HEK293 (cell line): ENCODE data around the gene SAMD1.

ENCODE experiments used
- CTCF ChIA-PET: fragments of 350-600 bp; formaldehyde crosslinking; extraction: SDS; loops from one replicate; lab custom pipeline; 2021; ENCODE audit warnings: antibody characterized with exemption; lab: Yijun Ruan, JAX
- POLR2A ChIA-PET: fragments of 300-600 bp; formaldehyde crosslinking; extraction: SDS; loops from one replicate; lab custom pipeline; 2020; ENCODE audit warnings: antibody characterized with exemption, inconsistent platforms; lab: Yijun Ruan, JAX
- H3K27ac ChIP-seq: fragments of 200-500 bp; sonication (Bioruptor generic); 2 replicates; pipeline ENCODE4 v1.5.1; 2014; ENCODE audit warnings: low read depth, low read length, control low read depth, inconsistent platforms; ENCODE audit errors: extremely low read depth
- H3K36me3 ChIP-seq, 2 experiments: fragments of 200-500 bp in 1 of 2; sonication (Bioruptor generic) in 1 of 2; 1 replicate in 1 of 2; 2 replicates in 1 of 2; pipeline ENCODE4 v1.5.1; 2014 to 2017; ENCODE audit warnings: inconsistent platforms in 2 of 2, low read length in 2 of 2; ENCODE audit not compliant: control insufficient read depth in 2 of 2, insufficient read depth in 1 of 2
- H3K4me1 ChIP-seq: fragments of 200-500 bp; sonication (Bioruptor generic); 2 replicates; pipeline ENCODE4 v1.5.1; 2014; ENCODE audit warnings: mild to moderate bottlenecking, low read length, inconsistent platforms; ENCODE audit not compliant: control insufficient read depth, insufficient read depth
- H3K4me3 ChIP-seq: 2 replicates; pipeline ENCODE4 v1.5.1; 2011; ENCODE audit warnings: low read depth, mild to moderate bottlenecking, control low read depth, low read length, moderate library complexity
- H3K9me3 ChIP-seq: fragments of 200-500 bp; sonication (Bioruptor generic); 2 replicates; pipeline ENCODE4 v1.5.1; 2014; ENCODE audit warnings: low read depth, low read length, inconsistent platforms; ENCODE audit not compliant: control insufficient read depth, insufficient read depth
- BCL11B ChIP-seq: fragments of 450-650 bp; formaldehyde crosslinking; IDR thresholded peaks from 2 replicates; pipeline ENCODE4 v1.5.1; 2016; ENCODE audit warnings: low read depth, missing biosample characterization, missing genetic modification characterization
- EGR2 ChIP-seq: fragments of 450-650 bp; formaldehyde crosslinking; IDR thresholded peaks from 2 replicates; pipeline ENCODE4 v1.5.1; 2016; ENCODE audit warnings: low read depth, missing biosample characterization, missing genetic modification characterization
- HOXA7 ChIP-seq: sonication (generic); formaldehyde crosslinking; IDR thresholded peaks from 2 replicates; pipeline ENCODE4 v1.8.1; 2022; ENCODE audit warnings: missing genetic modification reagents, borderline replicate concordance
- KLF1 ChIP-seq: fragments of 450-650 bp; formaldehyde crosslinking; IDR thresholded peaks from 2 replicates; pipeline ENCODE4 v1.5.1; 2016; ENCODE audit warnings: missing biosample characterization, missing genetic modification characterization
- SALL2 ChIP-seq: fragments of 450-650 bp; formaldehyde crosslinking; IDR thresholded peaks from 2 replicates; pipeline ENCODE4 v1.5.0; 2017; ENCODE audit warnings: missing biosample characterization, mild to moderate bottlenecking, missing genetic modification characterization, borderline replicate concordance
- SETDB1 ChIP-seq: IDR thresholded peaks from one replicate; pipeline ENCODE4 v1.6.1; 2017; ENCODE audit warnings: mild to moderate bottlenecking, low read length, moderate library complexity, mixed read lengths; ENCODE audit not compliant: insufficient read length
- SP7 ChIP-seq: fragments of 450-650 bp; formaldehyde crosslinking; IDR thresholded peaks from 2 replicates; pipeline ENCODE4 v1.5.1; 2016; ENCODE audit warnings: missing biosample characterization, missing genetic modification characterization
- ZBTB11 ChIP-seq: fragments of 450-650 bp; formaldehyde crosslinking; conservative IDR thresholded peaks from 2 replicates; pipeline ENCODE4 v1.5.1; 2016; ENCODE audit warnings: low read depth, missing biosample characterization, missing genetic modification characterization
- ZNF10 ChIP-seq: fragments of 450-650 bp; formaldehyde crosslinking; IDR thresholded peaks from 2 replicates; pipeline ENCODE4 v1.5.1; 2017; ENCODE audit warnings: missing biosample characterization, missing genetic modification characterization
- ZNF146 ChIP-seq: fragments of 450-650 bp; formaldehyde crosslinking; IDR thresholded peaks from 2 replicates; pipeline ENCODE4 v1.5.1; 2016; ENCODE audit warnings: missing biosample characterization, missing genetic modification characterization
- ZNF175 ChIP-seq: fragments of 450-650 bp; formaldehyde crosslinking; IDR thresholded peaks from 2 replicates; pipeline ENCODE4 v1.5.1; 2016; ENCODE audit warnings: missing biosample characterization, missing genetic modification characterization
- ZNF18 ChIP-seq: fragments of 450-650 bp; formaldehyde crosslinking; IDR thresholded peaks from 2 replicates; pipeline ENCODE4 v1.5.1; 2016; ENCODE audit warnings: missing biosample characterization, missing genetic modification characterization
- ZNF221 ChIP-seq: fragments of 450-650 bp; formaldehyde crosslinking; IDR thresholded peaks from 2 replicates; pipeline ENCODE4 v1.5.1; 2017; ENCODE audit warnings: missing biosample characterization, missing genetic modification characterization, borderline replicate concordance
- ZNF416 ChIP-seq: fragments of 450-650 bp; formaldehyde crosslinking; IDR thresholded peaks from 2 replicates; pipeline ENCODE4 v1.5.1; 2016; ENCODE audit warnings: missing biosample characterization, missing genetic modification characterization
- ZNF473 ChIP-seq: fragments of 450-650 bp; formaldehyde crosslinking; IDR thresholded peaks from 2 replicates; pipeline ENCODE4 v1.5.1; 2017; ENCODE audit warnings: missing biosample characterization, missing genetic modification characterization
- ZNF510 ChIP-seq: fragments of 450-650 bp; formaldehyde crosslinking; IDR thresholded peaks from 2 replicates; pipeline ENCODE4 v1.5.1; 2018; ENCODE audit warnings: mild to moderate bottlenecking, missing genetic modification characterization, missing biosample characterization; ENCODE audit not compliant: insufficient replicate concordance
- ZNF513 ChIP-seq: fragments of 450-650 bp; IDR thresholded peaks from 2 replicates; pipeline ENCODE4 v1.5.1; 2018; ENCODE audit warnings: missing biosample characterization, missing genetic modification characterization
- ZNF518A ChIP-seq: fragments of 450-650 bp; formaldehyde crosslinking; conservative IDR thresholded peaks from 2 replicates; pipeline ENCODE4 v1.5.1; 2016; ENCODE audit warnings: low read depth, missing biosample characterization, missing genetic modification characterization
- ZNF558 ChIP-seq: fragments of 450-650 bp; formaldehyde crosslinking; IDR thresholded peaks from 2 replicates; pipeline ENCODE4 v1.5.1; 2016; ENCODE audit warnings: missing biosample characterization, missing genetic modification characterization
- ZNF560 ChIP-seq: fragments of 450-650 bp; formaldehyde crosslinking; IDR thresholded peaks from 2 replicates; pipeline ENCODE4 v1.5.1; 2017; ENCODE audit warnings: missing biosample characterization, missing genetic modification characterization, borderline replicate concordance
- ZNF629 ChIP-seq: fragments of 450-650 bp; formaldehyde crosslinking; IDR thresholded peaks from 2 replicates; pipeline ENCODE4 v1.5.1; 2017; ENCODE audit warnings: missing biosample characterization, missing genetic modification characterization
- ZNF768 ChIP-seq: fragments of 450-650 bp; formaldehyde crosslinking; IDR thresholded peaks from 2 replicates; pipeline ENCODE4 v1.5.1; 2018; ENCODE audit warnings: missing biosample characterization, mild to moderate bottlenecking, missing genetic modification characterization
- ZSCAN16 ChIP-seq: fragments of 450-650 bp; formaldehyde crosslinking; IDR thresholded peaks from 2 replicates; pipeline ENCODE4 v1.5.1; 2016; ENCODE audit warnings: missing biosample characterization, missing genetic modification characterization
- ZSCAN30 ChIP-seq: fragments of 450-650 bp; IDR thresholded peaks from 2 replicates; pipeline ENCODE4 v1.5.1; 2018; ENCODE audit warnings: missing biosample characterization, mild to moderate bottlenecking, missing genetic modification characterization, moderate library complexity

Gene SAMD1

GRCh38 chr19:14127929-14128509 is 37.5 kb upstream of the SAMD1 start (continued):
- TF ChIP-seq ZBTB11 (tag by site-specific recombination): no peak
- no peak for TF ChIP-seq SETDB1
- no peak for TF ChIP-seq ZNF175 (tag by site-specific recombination)
- no peak for TF ChIP-seq ZNF416 (tag by site-specific recombination)
- TF ChIP-seq HOXA7 (CRISPR knock-in tag): no peak
- TF ChIP-seq SALL2: no peak
- no peak for TF ChIP-seq ZNF768 (tag by site-specific recombination)
- TF ChIP-seq ZNF10 (tag by site-specific recombination): no peak
- TF ChIP-seq ZNF629 (tag by site-specific recombination): no peak

GRCh38 chr19:14127176-14127575 is 36.6 kb upstream of the SAMD1 start:
- no peaks in the 10 kb centered on the region for H3K4me1 ChIP-seq
- no peak overlapping the region for H3K4me3 ChIP-seq
- no peaks in the 10 kb centered on the region for H3K9me3 ChIP-seq
- CTCF ChIA-PET: no interaction called here
- POLR2A ChIA-PET: interaction anchor here (0.6 to 6.6 kb wide), 4 partner anchors 9 to 197 kb away, joined by 3 to 64 read pairs (median 4); partner anchors contain the start of genes ASF1B and PRKACA
- no peak overlapping the region for H3K27ac ChIP-seq
- peaks cover 30 to 60% of the 10 kb centered on the region in 2 experiments for H3K36me3 ChIP-seq
- TF ChIP-seq ZNF221 (tag by site-specific recombination) (no peak), ZSCAN16 (tag by site-specific recombination) (no peak), ZNF768 (tag by site-specific recombination) (no peak), ZNF518A (tag by site-specific recombination) (no peak), SP7 (tag by site-specific recombination) (no peak), ZNF558 (tag by site-specific recombination) (no peak), ZNF146 (no peak), KLF1 (tag by site-specific recombination) (no peak), ZNF513 (tag by site-specific recombination) (no peak), ZNF473 (tag by site-specific recombination) (no peak), ZNF510 (tag by site-specific recombination) (no peak), BCL11B (tag by site-specific recombination) (no peak), ZNF18 (tag by site-specific recombination) (no peak), ZSCAN30 (tag by site-specific recombination) (no peak), EGR2 (tag by site-specific recombination) (no peak), ZNF560 (tag by site-specific recombination) (no peak)
